ENCODE data around the gene TRMT11. TPM values are rescaled to one million over a fixed set of nuclear protein-coding genes. Genes with fewer than 3 reads are reported as not detected.
A peak's percentile ranks its signal among the peaks of the same experiment; 100 is the strongest.

TRMT11 gene
- total and polyA plus RNA-seq, 9 of the 15 experiments (the other 6 are each of a cell fraction or from before 2014, with no cell fraction given): 38.8 to 88.0 (median 59.8) TPM

DNA sequence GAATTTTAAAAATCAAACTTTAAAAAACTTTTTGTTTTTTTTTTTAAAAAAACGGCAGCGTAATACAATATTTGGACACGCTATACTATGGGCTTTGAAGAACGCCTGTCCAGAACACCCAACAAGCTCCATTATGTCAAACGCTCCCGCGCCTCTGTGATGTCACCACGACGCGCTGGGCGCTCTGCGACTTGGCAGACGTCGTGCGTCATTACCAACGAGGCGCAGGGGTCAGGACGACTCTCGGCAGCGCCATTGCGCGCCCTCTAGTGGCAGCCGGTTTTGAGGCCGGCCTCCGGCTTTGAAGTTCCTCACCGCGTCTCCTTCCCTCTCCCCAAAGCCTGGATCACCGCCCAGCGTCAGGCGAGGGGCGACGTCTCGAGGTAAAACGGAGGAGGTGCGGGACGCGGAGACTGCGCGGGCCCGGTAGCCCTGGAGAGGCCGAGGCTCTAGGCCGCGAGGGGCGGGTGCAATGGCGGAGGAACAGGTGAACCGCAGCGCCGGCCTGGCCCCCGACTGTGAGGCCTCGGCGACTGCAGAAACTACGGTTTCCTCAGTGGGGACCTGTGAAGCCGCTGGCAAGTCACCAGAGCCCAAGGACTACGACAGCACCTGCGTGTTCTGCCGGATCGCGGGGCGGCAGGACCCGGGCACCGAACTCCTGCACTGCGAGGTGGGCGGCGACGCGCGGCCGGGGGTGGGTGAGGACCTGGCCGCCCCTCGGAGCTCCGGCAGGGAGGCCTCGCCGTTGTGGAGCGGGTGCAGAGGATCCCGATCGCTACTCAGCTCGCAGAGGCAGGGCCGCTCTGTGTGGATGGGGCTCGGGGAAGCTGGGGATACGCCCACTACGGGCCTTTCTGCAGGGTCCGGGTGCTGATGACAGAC lies 29.6 kb upstream of the TRMT11 start, which contains the start of gene HINT3 (continued):
- TF ChIP-seq, protein P1, sequence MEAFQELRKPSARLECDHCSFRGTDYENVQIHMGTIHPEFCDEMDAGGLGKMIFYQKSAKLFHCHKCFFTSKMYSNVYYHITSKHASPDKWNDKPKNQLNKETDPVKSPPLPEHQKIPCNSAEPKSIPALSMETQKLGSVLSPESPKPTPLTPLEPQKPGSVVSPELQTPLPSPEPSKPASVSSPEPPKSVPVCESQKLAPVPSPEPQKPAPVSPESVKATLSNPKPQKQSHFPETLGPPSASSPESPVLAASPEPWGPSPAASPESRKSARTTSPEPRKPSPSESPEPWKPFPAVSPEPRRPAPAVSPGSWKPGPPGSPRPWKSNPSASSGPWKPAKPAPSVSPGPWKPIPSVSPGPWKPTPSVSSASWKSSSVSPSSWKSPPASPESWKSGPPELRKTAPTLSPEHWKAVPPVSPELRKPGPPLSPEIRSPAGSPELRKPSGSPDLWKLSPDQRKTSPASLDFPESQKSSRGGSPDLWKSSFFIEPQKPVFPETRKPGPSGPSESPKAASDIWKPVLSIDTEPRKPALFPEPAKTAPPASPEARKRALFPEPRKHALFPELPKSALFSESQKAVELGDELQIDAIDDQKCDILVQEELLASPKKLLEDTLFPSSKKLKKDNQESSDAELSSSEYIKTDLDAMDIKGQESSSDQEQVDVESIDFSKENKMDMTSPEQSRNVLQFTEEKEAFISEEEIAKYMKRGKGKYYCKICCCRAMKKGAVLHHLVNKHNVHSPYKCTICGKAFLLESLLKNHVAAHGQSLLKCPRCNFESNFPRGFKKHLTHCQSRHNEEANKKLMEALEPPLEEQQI (IDR thresholded peaks at IDR 0.05): peak; percentile 99
- TF ChIP-seq HIVEP1 (CRISPR knock-in tag; IDR thresholded peaks at IDR 0.05) (no peak), ZBTB1 (CRISPR knock-in tag; IDR thresholded peaks at IDR 0.05; ENCODE audit: borderline replicate concordance, low read depth) (peak; percentile 47; the same call in 1 of the 2 replicates), ZBTB8A (IDR thresholded peaks at IDR 0.05; ENCODE audit: partially characterized antibody) (no peak), U2AF1 (optimal IDR thresholded peaks at IDR 0.05; ENCODE audit: low read depth, low read length) (no peak), ZKSCAN3 (CRISPR knock-in tag; IDR thresholded peaks at IDR 0.05) (no peak), MAZ (CRISPR knock-in tag; conservative IDR thresholded peaks at IDR 0.05 in 1 of 2, IDR thresholded peaks at IDR 0.05 in 1 of 2) (peak; percentile 93 to 97), CBFA2T3 (IDR thresholded peaks at IDR 0.05) (no peak; the same call in 1 of the 2 replicates), PTRF (tag; IDR thresholded peaks at IDR 0.05) (no peak), ZBTB17 (CRISPR knock-in tag; IDR thresholded peaks at IDR 0.05) (peak; percentile 62; the same call in 1 of the 2 replicates)
- TF ChIP-seq, protein P2, sequence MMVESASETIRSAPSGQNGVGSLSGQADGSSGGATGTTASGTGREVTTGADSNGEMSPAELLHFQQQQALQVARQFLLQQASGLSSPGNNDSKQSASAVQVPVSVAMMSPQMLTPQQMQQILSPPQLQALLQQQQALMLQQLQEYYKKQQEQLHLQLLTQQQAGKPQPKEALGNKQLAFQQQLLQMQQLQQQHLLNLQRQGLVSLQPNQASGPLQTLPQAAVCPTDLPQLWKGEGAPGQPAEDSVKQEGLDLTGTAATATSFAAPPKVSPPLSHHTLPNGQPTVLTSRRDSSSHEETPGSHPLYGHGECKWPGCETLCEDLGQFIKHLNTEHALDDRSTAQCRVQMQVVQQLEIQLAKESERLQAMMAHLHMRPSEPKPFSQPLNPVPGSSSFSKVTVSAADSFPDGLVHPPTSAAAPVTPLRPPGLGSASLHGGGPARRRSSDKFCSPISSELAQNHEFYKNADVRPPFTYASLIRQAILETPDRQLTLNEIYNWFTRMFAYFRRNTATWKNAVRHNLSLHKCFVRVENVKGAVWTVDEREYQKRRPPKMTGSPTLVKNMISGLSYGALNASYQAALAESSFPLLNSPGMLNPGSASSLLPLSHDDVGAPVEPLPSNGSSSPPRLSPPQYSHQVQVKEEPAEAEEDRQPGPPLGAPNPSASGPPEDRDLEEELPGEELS (CRISPR knock-in tag; IDR thresholded peaks at IDR 0.05; ENCODE audit: borderline replicate concordance): peak; percentile 81; the same call in 1 of the 2 replicates
- TF ChIP-seq, protein P3, sequence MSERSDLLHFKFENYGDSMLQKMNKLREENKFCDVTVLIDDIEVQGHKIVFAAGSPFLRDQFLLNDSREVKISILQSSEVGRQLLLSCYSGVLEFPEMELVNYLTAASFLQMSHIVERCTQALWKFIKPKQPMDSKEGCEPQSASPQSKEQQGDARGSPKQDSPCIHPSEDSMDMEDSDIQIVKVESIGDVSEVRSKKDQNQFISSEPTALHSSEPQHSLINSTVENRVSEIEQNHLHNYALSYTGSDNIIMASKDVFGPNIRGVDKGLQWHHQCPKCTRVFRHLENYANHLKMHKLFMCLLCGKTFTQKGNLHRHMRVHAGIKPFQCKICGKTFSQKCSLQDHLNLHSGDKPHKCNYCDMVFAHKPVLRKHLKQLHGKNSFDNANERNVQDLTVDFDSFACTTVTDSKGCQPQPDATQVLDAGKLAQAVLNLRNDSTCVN (CRISPR knock-in tag; IDR thresholded peaks at IDR 0.05): no peak
- TF ChIP-seq, protein P4, sequence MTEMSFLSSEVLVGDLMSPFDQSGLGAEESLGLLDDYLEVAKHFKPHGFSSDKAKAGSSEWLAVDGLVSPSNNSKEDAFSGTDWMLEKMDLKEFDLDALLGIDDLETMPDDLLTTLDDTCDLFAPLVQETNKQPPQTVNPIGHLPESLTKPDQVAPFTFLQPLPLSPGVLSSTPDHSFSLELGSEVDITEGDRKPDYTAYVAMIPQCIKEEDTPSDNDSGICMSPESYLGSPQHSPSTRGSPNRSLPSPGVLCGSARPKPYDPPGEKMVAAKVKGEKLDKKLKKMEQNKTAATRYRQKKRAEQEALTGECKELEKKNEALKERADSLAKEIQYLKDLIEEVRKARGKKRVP (CRISPR knock-in tag; IDR thresholded peaks at IDR 0.05): no peak
- TF ChIP-seq, protein P5, sequence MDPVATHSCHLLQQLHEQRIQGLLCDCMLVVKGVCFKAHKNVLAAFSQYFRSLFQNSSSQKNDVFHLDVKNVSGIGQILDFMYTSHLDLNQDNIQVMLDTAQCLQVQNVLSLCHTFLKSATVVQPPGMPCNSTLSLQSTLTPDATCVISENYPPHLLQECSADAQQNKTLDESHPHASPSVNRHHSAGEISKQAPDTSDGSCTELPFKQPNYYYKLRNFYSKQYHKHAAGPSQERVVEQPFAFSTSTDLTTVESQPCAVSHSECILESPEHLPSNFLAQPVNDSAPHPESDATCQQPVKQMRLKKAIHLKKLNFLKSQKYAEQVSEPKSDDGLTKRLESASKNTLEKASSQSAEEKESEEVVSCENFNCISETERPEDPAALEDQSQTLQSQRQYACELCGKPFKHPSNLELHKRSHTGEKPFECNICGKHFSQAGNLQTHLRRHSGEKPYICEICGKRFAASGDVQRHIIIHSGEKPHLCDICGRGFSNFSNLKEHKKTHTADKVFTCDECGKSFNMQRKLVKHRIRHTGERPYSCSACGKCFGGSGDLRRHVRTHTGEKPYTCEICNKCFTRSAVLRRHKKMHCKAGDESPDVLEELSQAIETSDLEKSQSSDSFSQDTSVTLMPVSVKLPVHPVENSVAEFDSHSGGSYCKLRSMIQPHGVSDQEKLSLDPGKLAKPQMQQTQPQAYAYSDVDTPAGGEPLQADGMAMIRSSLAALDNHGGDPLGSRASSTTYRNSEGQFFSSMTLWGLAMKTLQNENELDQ (CRISPR knock-in tag; IDR thresholded peaks at IDR 0.05; ENCODE audit: borderline replicate concordance): no peak

Data from K562 (cell line).